Effector CD4-positive, alpha-beta T cell (primary cell): ENCODE results near the gene LGR4.
"Not testable (repeated sequence)": the region's sequence is repeated elsewhere in the genome, so short reads cannot be mapped to it uniquely, and the experiment has no call there.

ENCODE experiments used
- DNase-seq: peaks from one replicate; pipeline ENCODE4 v3.0.0-alpha.2; 2020

Gene LGR4

DNA sequence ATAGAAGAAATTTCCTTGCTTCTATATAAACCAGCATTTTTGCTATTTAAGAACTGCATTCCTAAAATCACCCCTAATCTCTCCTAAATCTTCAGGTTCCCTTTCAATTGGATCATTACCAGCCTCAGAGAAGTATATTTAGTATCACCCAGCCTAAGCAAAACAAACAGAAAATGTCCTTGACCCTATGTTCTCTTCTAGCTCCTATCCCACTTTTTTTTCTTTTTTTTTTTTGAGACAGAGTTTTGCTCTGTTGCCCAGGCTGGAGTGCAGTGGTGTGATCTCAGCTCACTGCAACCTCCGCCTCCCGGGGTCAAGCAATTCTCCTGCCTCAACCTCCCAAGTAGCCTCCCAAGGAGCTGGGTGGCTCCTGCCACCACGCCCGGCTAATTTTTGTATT is 137.8 kb downstream of the LGR4 start:
- not testable (repeated sequence) for DNase-seq

GRCh38 chr11:27331981-27332380 is 140.6 kb downstream of the LGR4 start:
- no peak for DNase-seq

GRCh38 chr11:27330633-27331270 is 141.8 kb downstream of the LGR4 start:
- DNase-seq, result no peak

GRCh38 chr11:27329867-27330632 is 142.5 kb downstream of the LGR4 start:
- DNase-seq, result no peak

GRCh38 chr11:27328614-27329013 is 144.0 kb downstream of the LGR4 start:
- no peak for DNase-seq

- not testable (repeated sequence) for DNase-seq
These were observed 145.5 kb downstream of the LGR4 start for GRCh38 chr11:27327064-27327463.

GRCh38 chr11:27322196-27322595 is 150.4 kb downstream of the LGR4 start:
- not testable (repeated sequence) for DNase-seq

DNA sequence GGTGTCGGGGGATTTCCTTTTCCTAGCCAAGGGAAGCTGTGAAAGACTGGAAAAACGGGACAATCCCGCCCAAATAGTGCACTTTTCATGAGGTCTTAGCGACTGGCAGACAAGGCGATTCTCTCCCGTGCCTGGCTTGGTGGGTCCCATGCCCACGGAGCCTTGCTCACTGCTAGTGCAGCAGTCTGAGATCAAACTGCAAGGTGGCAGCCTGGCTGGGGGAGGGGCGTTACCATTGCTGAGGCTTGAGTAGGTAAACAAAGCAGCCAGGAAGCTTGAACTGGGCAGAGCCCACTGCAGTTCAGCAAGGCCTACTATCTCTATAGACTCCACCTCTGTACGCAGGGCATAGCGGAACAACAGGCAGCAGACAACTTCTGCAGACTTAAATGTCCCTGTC is 151.2 kb downstream of the LGR4 start:
- DNase-seq, result not testable (repeated sequence)

- no peak for DNase-seq
These were observed 153.5 kb downstream of the LGR4 start for GRCh38 chr11:27319072-27319471.

DNA sequence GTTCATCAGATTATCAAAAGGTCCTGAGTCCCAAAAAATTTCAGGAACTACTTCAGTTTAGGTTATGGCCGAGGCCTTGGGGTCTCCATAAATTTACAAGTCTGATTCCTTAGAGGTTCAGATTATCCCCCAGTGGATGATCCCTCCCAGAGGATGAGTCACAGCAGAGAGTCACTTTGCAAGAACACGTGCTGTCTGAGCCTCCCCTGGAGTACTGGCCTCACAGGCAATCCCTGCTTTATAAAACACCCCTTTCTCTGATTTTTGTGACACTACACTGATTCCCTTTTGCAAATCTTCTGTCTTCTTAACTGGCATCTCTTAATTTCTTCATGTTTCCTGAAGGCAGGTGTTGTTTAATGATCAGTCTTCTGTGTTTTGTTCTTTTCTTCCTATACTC is 154.8 kb downstream of the LGR4 start:
- no peak for DNase-seq
